SK-N-SH (cell line): ENCODE measurements around the gene KDM1A. TPM values are rescaled to one million over a fixed set of nuclear protein-coding genes. Genes with fewer than 3 reads are reported as not detected.

Experiments used
- CTCF ChIA-PET: fragments of 300-600, 350-600 bp; formaldehyde crosslinking; extraction: SDS; loops from one replicate; lab custom pipeline; 2021; lab: Yijun Ruan, JAX
- POLR2A ChIA-PET: fragments of 350-600 bp; sonication (Branson Sonifier 250); formaldehyde crosslinking; extraction: SDS; loops from one replicate; lab custom pipeline; 2020; ENCODE audit warnings: antibody characterized with exemption, inconsistent platforms; lab: Yijun Ruan, JAX
- DNase-seq: peaks from one replicate; pipeline ENCODE4 v3.0.0; 2012
- H2AFZ ChIP-seq: fragments of 200-600 bp; sonication (generic); 2 replicates; pipeline ENCODE4 v1.8.1; 2016; ENCODE audit warnings: antibody characterized with exemption, mild to moderate bottlenecking, low read depth
- H3F3A ChIP-seq: fragments of 200-600 bp; sonication (generic); replicated peaks from 2 replicates; pipeline ENCODE3; 2016; ENCODE audit warnings: antibody characterized with exemption, mild to moderate bottlenecking; ENCODE audit not compliant: insufficient read depth
- H3K27ac ChIP-seq, 2 experiments: fragments of 200-500 bp in 1 of 2; fragments of 200-600 bp in 1 of 2; sonication (Bioruptor generic) in 1 of 2; sonication (generic), shearing (Covaris generic) in 1 of 2; 2 replicates each; pipeline versions ENCODE4 v1.5.1 to v1.6.1; 2014 to 2016; ENCODE audit warnings: low read depth in 2 of 2, inconsistent platforms in 1 of 2, low read length in 1 of 2, mild to moderate bottlenecking in 1 of 2, mixed read lengths in 1 of 2
- H3K27me3 ChIP-seq: fragments of 200-600 bp; sonication (generic), shearing (Covaris generic); 2 replicates; pipeline ENCODE4 v1.6.1; 2016; ENCODE audit warnings: mixed run types; ENCODE audit not compliant: insufficient read depth
- H3K36me3 ChIP-seq, 2 experiments: fragments of 200-500 bp in 1 of 2; fragments of 200-600 bp in 1 of 2; sonication (Bioruptor generic) in 1 of 2; sonication (generic) in 1 of 2; replicated peaks in 1 of 2; 2 replicates each; pipeline versions ENCODE3 to v1.5.1; 2014 to 2016; ENCODE audit warnings: low read length in 1 of 2, mild to moderate bottlenecking in 1 of 2; ENCODE audit not compliant: insufficient read depth in 2 of 2, control insufficient read depth in 1 of 2
- H3K4me1 ChIP-seq, 2 experiments: fragments of 200-500 bp in 1 of 2; fragments of 200-600 bp in 1 of 2; sonication (Bioruptor generic) in 1 of 2; sonication (generic), shearing (Covaris generic) in 1 of 2; 2 replicates each; pipeline versions ENCODE4 v1.5.1 to v1.6.1; 2014 to 2016; ENCODE audit warnings: low read depth in 1 of 2, low read length in 1 of 2, mixed run types in 1 of 2; ENCODE audit not compliant: insufficient read depth in 2 of 2, control insufficient read depth in 1 of 2
- H3K4me2 ChIP-seq: fragments of 200-600 bp; sonication (generic), shearing (Covaris generic); 2 replicates; pipeline ENCODE4 v1.6.1; 2017; ENCODE audit warnings: mixed run types
- H3K4me3 ChIP-seq, 2 experiments: fragments of 200-500 bp in 1 of 2; fragments of 200-600 bp in 1 of 2; sonication (Bioruptor generic) in 1 of 2; sonication (generic), shearing (Covaris generic) in 1 of 2; 2 replicates each; pipeline versions ENCODE4 v1.5.1 to v1.8.1; 2014 to 2016; ENCODE audit warnings: low read depth in 2 of 2, inconsistent platforms in 1 of 2, low read length in 1 of 2, mild to moderate bottlenecking in 1 of 2, mixed read lengths in 1 of 2, moderate library complexity in 1 of 2
- H3K79me2 ChIP-seq: fragments of 200-600 bp; sonication (generic); 2 replicates; pipeline ENCODE4 v1.8.1; 2017; ENCODE audit warnings: mild to moderate bottlenecking; ENCODE audit not compliant: insufficient read depth
- H3K9ac ChIP-seq: fragments of 200-600 bp; sonication (generic); 2 replicates; pipeline ENCODE4 v1.6.1; 2017; ENCODE audit warnings: mixed run types
- H3K9me2 ChIP-seq: fragments of 200-600 bp; sonication (generic); 2 replicates; pipeline ENCODE4 v1.6.1; 2017; ENCODE audit warnings: mixed run types
- H3K9me3 ChIP-seq: fragments of 200-600 bp; sonication (generic); 2 replicates; pipeline ENCODE4 v1.6.1; 2017; ENCODE audit warnings: mixed run types, mild to moderate bottlenecking, moderate library complexity
- H4K20me1 ChIP-seq: fragments of 200-600 bp; sonication (generic); 2 replicates; pipeline ENCODE4 v1.6.1; 2017; ENCODE audit warnings: mild to moderate bottlenecking, mixed run types; ENCODE audit not compliant: insufficient read depth
- EZH2phosphoT487 ChIP-seq: fragments of 200-600 bp; sonication (generic); IDR thresholded peaks from 2 replicates; pipeline ENCODE4 v1.6.1; 2017; ENCODE audit warnings: low read depth, mixed run types, mild to moderate bottlenecking, antibody characterized with exemption, moderate library complexity, borderline replicate concordance
- NRF1 ChIP-seq: IDR thresholded peaks from 2 replicates; pipeline ENCODE4 v1.6.1; 2012; ENCODE audit warnings: low read depth, mild to moderate bottlenecking, low read length
- RAD21 ChIP-seq: IDR thresholded peaks from 2 replicates; pipeline ENCODE4 v1.6.1; 2012; ENCODE audit warnings: mild to moderate bottlenecking, low read length
- RCOR1 ChIP-seq: fragments of 150-350 bp; IDR thresholded peaks from 2 replicates; pipeline ENCODE4 v1.6.1; 2017; ENCODE audit warnings: antibody characterized with exemption, low read length
- TCF12 ChIP-seq: IDR thresholded peaks from 2 replicates; pipeline ENCODE4 v1.4.0; 2012
- TEAD4 ChIP-seq: IDR thresholded peaks from 2 replicates; pipeline ENCODE4 v1.4.0; 2012; ENCODE audit warnings: mild to moderate bottlenecking, borderline replicate concordance; ENCODE audit not compliant: insufficient read depth
- YY1 ChIP-seq: IDR thresholded peaks from 2 replicates; pipeline ENCODE4 v1.4.0; 2012; ENCODE audit warnings: low read depth, mild to moderate bottlenecking
- whole genome bisulfite sequencing: methylation state at CpG from one replicate; pipeline ENCODE4 v1.1.6; 2017; ENCODE audit warnings: low lambda C conversion rate; 5-methylcytosine and 5-hydroxymethylcytosine counted together
- polyA plus RNA-seq, 3 experiments: library from polyadenylated mRNA; depleted of rRNA; stranded (reverse); fragments of >200 nt; gene quantifications; 2 replicates each; pipeline ENCODE4 v1.2.3, GENCODE V29; 2012
- TF ChIP-seq, protein P1 (sequence below): IDR thresholded peaks from 2 replicates; pipeline ENCODE4 v1.4.0; 2012; ENCODE audit warnings: low read depth, borderline replicate concordance
- TF ChIP-seq, protein P2 (sequence below): IDR thresholded peaks from 2 replicates; pipeline ENCODE4; 2012
- TF ChIP-seq, protein P3 (sequence below): IDR thresholded peaks from 2 replicates; pipeline ENCODE4 v1.4.0; 2012; ENCODE audit warnings: low read depth, borderline replicate concordance

Gene KDM1A
- polyA plus RNA-seq, 1 of the 3 experiments (the other 2 are of a cell fraction): 71.0 TPM

DNA sequence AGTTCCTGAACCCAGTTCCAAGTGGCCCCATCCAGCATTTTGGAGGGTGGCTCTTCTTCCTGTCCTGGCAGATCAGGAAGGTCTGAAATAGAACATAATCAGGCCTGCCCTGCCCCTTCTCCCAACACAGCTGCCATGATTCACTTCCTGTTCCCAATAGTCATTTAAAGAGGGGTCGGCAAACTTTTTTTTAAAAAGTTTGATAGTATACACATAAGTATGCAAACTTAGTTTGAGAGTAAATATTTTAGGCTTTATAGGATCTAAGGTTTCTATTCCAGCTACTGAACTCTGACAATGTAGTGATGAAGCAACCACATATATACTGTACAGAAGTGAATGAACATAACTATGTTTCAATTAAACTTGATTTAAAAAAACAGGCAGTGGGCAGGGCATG is 83.0 kb downstream of the KDM1A start (continued):
- TF ChIP-seq NRF1: no peak
- no peak for TF ChIP-seq EZH2phosphoT487
- TF ChIP-seq YY1: no peak
- TF ChIP-seq RCOR1: no peak
- no peak for TF ChIP-seq TEAD4
- no peak for TF ChIP-seq RAD21
- TF ChIP-seq, protein P1, sequence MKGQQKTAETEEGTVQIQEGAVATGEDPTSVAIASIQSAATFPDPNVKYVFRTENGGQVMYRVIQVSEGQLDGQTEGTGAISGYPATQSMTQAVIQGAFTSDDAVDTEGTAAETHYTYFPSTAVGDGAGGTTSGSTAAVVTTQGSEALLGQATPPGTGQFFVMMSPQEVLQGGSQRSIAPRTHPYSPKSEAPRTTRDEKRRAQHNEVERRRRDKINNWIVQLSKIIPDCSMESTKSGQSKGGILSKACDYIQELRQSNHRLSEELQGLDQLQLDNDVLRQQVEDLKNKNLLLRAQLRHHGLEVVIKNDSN: no peak
- TF ChIP-seq, protein P2, sequence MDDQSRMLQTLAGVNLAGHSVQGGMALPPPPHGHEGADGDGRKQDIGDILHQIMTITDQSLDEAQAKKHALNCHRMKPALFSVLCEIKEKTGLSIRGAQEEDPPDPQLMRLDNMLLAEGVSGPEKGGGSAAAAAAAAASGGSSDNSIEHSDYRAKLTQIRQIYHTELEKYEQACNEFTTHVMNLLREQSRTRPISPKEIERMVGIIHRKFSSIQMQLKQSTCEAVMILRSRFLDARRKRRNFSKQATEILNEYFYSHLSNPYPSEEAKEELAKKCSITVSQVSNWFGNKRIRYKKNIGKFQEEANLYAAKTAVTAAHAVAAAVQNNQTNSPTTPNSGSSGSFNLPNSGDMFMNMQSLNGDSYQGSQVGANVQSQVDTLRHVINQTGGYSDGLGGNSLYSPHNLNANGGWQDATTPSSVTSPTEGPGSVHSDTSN: 0 out of 2 replicates have a peak, but pooled peaks have one; percentile 8

DNA sequence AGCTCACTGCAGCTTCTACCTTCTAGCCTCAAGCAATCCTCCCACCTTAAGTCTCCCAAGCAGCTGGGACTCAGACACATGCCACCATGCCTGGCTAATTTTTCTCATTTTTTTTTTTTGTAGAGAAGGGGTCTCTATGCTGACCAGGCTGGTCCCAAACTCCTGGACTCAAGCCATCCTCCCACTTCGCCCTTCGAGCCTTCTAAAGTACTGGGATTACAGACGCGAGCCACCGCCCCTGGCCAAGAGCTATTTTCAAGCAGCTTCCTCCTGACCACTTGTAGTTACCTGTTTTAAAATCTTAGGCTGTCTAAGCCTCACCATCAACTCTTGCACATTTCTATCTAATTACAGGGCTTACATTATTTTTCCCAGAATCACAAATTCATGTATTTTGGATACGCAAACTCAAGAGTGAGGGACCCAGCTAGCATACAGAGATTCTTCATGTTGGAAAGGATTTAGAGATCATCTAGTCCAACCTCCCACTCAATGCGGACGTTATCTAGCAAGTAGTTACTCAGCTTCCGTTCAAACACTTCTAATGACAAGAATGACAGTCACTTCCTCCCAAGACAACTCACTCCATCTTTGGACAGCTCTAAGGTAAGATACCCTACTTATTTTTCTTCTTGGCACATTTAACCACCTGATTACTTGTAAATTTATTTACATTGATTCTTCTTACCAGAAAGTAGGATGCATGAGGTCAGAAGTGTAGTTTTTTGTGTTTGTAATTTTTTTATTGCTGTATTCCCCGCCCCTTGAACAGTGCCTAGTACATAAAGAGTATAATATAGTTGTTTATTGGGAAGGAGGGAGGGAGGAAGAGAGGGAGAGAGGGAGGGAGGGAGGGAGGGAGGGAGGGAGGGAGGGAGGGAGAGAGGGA is 84.0 kb downstream of the KDM1A start:
- Histone ChIP-seq H3K9me3 (no peaks in the 10 kb centered on the region), H3K9me2 (no peaks in the 10 kb centered on the region), H3K27me3 (no peaks in the 10 kb centered on the region), H3K9ac (no peak overlapping the region; the same call in 1 of the 2 replicates), H3K36me3 (peaks cover 11 to 30% of the 10 kb centered on the region in 2 experiments), H3K4me2 (peak overlapping the region; percentile 45), H3K4me1 (peaks cover 9 to 46% of the 10 kb centered on the region in 2 experiments), H3K79me2 (peaks cover 56% of the 10 kb centered on the region), H3K27ac (peak overlapping the region in 1 of 2 experiments; percentile 82; a peak in 2 of 4 replicates), H3F3A (peaks cover 54% of the 10 kb centered on the region), H2AFZ (no peak overlapping the region), H4K20me1 (peaks cover 22% of the 10 kb centered on the region), H3K4me3 (no peak overlapping the region)
- CTCF ChIA-PET: interaction anchor here (0.6 to 2.1 kb wide), 9 partner anchors 9 to 126 kb away, joined by 3 to 50 read pairs (median 4); no protein-coding TSS in a partner anchor
- DNase-seq: no peak
- 68% methylated on average over 10 of the region's 10 CpGs for WGBS
- POLR2A ChIA-PET: no interaction called here
- TF ChIP-seq, protein P2: peak; percentile 50; the same call in 1 of the 2 replicates
- TF ChIP-seq, protein P3, sequence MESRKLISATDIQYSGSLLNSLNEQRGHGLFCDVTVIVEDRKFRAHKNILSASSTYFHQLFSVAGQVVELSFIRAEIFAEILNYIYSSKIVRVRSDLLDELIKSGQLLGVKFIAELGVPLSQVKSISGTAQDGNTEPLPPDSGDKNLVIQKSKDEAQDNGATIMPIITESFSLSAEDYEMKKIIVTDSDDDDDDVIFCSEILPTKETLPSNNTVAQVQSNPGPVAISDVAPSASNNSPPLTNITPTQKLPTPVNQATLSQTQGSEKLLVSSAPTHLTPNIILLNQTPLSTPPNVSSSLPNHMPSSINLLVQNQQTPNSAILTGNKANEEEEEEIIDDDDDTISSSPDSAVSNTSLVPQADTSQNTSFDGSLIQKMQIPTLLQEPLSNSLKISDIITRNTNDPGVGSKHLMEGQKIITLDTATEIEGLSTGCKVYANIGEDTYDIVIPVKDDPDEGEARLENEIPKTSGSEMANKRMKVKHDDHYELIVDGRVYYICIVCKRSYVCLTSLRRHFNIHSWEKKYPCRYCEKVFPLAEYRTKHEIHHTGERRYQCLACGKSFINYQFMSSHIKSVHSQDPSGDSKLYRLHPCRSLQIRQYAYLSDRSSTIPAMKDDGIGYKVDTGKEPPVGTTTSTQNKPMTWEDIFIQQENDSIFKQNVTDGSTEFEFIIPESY: no peak
- peak; percentile 10; the same call in 1 of the 2 replicates for TF ChIP-seq TCF12
